ENCODE results near the gene KRTAP4-12.
"Not testable (repeated sequence)": the region's sequence is repeated elsewhere in the genome, so short reads cannot be mapped to it uniquely, and the experiment has no call there.

The KRTAP4-12 gene

DNA sequence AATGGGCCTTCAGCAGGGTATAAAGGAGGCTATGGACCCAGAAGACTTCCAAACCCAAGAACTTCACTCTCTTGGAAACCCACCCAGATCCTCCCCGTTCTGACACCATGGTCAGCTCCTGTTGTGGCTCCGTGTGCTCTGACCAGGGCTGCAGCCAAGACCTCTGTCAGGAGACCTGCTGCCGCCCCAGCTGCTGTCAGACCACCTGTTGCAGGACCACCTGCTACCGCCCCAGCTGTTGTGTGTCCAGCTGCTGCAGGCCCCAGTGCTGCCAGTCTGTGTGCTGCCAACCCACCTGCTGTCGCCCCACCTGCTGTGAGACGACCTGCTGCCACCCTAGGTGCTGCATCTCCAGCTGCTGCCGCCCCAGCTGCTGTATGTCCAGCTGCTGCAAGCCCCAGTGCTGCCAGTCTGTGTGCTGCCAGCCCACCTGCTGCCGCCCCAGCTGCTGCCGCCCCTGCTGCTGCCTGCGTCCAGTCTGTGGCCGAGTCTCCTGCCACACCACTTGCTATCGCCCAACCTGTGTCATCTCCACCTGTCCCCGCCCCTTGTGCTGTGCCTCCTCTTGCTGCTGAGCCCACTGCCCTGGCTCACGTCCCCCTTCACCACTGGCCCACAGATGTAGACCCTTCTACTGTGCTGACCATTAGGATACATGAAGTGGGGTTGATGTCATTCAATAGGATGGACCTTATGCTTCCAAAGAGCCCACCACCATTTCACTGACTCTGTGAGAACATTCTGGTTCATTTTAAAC, 39.7 kb downstream of the KRTAP4-12 start, which contains the start of gene KRTAP4-7:
Gene KRTAP4-7, plus strand, starts transcription at position 51 of the 757 bp plus-strand sequence. Its CDS starts 57 bp downstream, at position 108.
- DNase-seq, result not testable (repeated sequence)

- not testable (repeated sequence) for DNase-seq
Observed at GRCh38 chr17:41083427-41083826, 40.6 kb downstream of the KRTAP4-12 start.

- no peak for DNase-seq
Observed at GRCh38 chr17:41082626-41083025, 41.4 kb downstream of the KRTAP4-12 start.

DNA sequence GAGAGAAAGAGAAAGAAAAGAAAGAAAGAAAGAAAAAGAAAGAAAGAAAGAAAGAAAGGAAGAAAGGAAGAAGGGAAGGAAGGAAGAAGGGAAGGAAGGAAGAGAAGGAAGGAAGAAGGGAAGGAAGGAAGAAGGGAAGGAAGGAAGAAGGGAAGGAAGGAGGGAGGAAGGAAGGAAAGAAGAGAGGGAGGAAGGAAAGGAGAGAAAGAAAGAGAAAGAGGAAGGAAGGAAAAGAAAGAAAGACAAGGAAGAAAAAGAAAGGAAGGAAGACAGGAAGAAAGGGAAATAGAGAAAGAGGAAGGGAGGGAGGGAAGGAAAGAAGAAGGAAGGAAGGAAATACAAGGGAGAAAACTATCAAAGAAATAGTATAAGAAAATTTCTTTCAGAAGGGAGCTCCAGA, 47.2 kb downstream of the KRTAP4-12 start:
- no peak for DNase-seq

DNA sequence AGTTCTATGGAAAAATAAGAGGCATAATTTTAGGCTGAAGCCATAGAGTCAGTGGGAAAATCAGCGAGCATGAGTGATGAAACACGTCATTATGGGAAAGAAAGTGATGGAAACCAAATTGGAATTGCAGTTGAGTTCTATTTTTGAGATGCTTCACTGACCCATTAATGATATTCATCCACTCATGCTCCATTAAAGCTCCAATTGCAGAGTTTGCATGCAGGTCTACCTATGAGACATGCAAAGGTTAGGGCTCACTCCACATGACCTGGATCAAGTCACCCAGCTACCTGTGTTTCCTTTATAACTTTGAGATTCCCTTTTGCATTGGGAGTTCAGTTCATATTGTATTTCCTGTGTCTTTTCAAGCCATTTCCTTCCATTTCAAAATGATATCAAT, 50.3 kb downstream of the KRTAP4-12 start:
- no peak for DNase-seq
